Activated CD8-positive, alpha-beta memory T cell treated with anti-CD3 and anti-CD28 coated beads for 36 hours (primary cell): ENCODE measurements around the gene KHK. TPM values are rescaled to one million over a fixed set of nuclear protein-coding genes. Genes with fewer than 3 reads are reported as not detected.

Experiments
- CTCF ChIA-PET: fragments of 350-600 bp; sonication (Branson Sonifier 250); formaldehyde crosslinking; loops from one replicate; lab custom pipeline; 2021; ENCODE audit warnings: antibody characterized with exemption; lab: Charles Lee
- POLR2A ChIA-PET: fragments of 350-600 bp; sonication (Branson Sonifier 250); formaldehyde crosslinking; loops from one replicate; lab custom pipeline; 2021; ENCODE audit warnings: antibody characterized with exemption; lab: Charles Lee
- total RNA-seq, 2 experiments: library from RNA; stranded (reverse); gene quantifications; one replicate each; pipeline ENCODE4 v1.2.3, GENCODE V29; 2021

The KHK gene
- total RNA-seq, 2 experiments from 2014 or later, result 14.1 to 15.2 TPM

GRCh38 chr2:27053321-27053720 is 33.3 kb upstream of the KHK start:
- POLR2A ChIA-PET, result no interaction called here

GRCh38 chr2:27053776-27054175 is 32.8 kb upstream of the KHK start:
- CTCF ChIA-PET, result no interaction called here

More at GRCh38 chr2:27053321-27053720, 33.3 kb upstream of the KHK start:
- CTCF ChIA-PET, result no interaction called here

GRCh38 chr2:27054721-27055120 is 31.9 kb upstream of the KHK start:
- ChIA-PET POLR2A (no interaction called here), CTCF (no interaction called here)

More at GRCh38 chr2:27053776-27054175, 32.8 kb upstream of the KHK start:
- POLR2A ChIA-PET, result no interaction called here

GRCh38 chr2:27057184-27057583 is 29.4 kb upstream of the KHK start:
- CTCF ChIA-PET, result interaction anchor here (0.7 kb wide), 1 partner anchor 163 kb away, joined by 3 read pairs; no protein-coding TSS in a partner anchor
- POLR2A ChIA-PET, result no interaction called here

GRCh38 chr2:27058210-27058609 is 28.4 kb upstream of the KHK start:
- CTCF ChIA-PET, result interaction anchor here (1.0 kb wide), 1 partner anchor 27 kb away, joined by 4 read pairs; no protein-coding TSS in a partner anchor
- POLR2A ChIA-PET, result interaction anchor here (1.3 kb wide), 1 partner anchor 13 kb away, joined by 5 read pairs; the partner anchor contains the start of gene OST4

- ChIA-PET CTCF (no interaction called here), POLR2A (interaction anchor here (1.3 kb wide), 1 partner anchor 12 kb away, joined by 5 read pairs; the partner anchor contains the start of gene OST4)
Observed at GRCh38 chr2:27059141-27059820, 27.3 kb upstream of the KHK start.

GRCh38 chr2:27060323-27060722 is 26.2 kb upstream of the KHK start:
- CTCF ChIA-PET, result no interaction called here
- POLR2A ChIA-PET, result interaction anchor here (0.9 to 1.3 kb wide), 2 partner anchors 9 to 22 kb away, joined by 3 read pairs; partner anchors contain the start of gene AGBL5

GRCh38 chr2:27065128-27065527 is 21.4 kb upstream of the KHK start:
- ChIA-PET POLR2A (no interaction called here), CTCF (interaction anchor here (1.1 kb wide), 1 partner anchor 15 kb away, joined by 3 read pairs; no protein-coding TSS in a partner anchor)

- ChIA-PET CTCF (interaction anchor here (0.6 kb wide), 1 partner anchor 236 kb away, joined by 3 read pairs; no protein-coding TSS in a partner anchor), POLR2A (interaction anchor here (0.6 to 0.7 kb wide), 2 partner anchors 71 to 143 kb away, joined by 3 to 15 read pairs; no protein-coding TSS in a partner anchor)
Observed at GRCh38 chr2:27067385-27067784, 19.2 kb upstream of the KHK start.

GRCh38 chr2:27069436-27069835 is 17.1 kb upstream of the KHK start:
- ChIA-PET CTCF (interaction anchor here (0.7 kb wide), 1 partner anchor 12 kb away, joined by 4 read pairs; no protein-coding TSS in a partner anchor), POLR2A (no interaction called here)

- POLR2A ChIA-PET, result no interaction called here
- CTCF ChIA-PET, result no interaction called here
Observed at GRCh38 chr2:27069961-27070618, 16.5 kb upstream of the KHK start.

- ChIA-PET POLR2A (interaction anchor here (0.5 to 1.5 kb wide), 10 partner anchors 12 to 236 kb away, joined by 3 to 8 read pairs (median 4); partner anchors contain the start of genes AGBL5, ATRAID, KHK and SLC5A6), CTCF (interaction anchor here (0.8 to 2.9 kb wide), 5 partner anchors 11 to 63 kb away, joined by 3 to 17 read pairs (median 3); partner anchors contain the start of genes AGBL5 and PREB)
Observed at GRCh38 chr2:27070653-27071276, 15.8 kb upstream of the KHK start.

- CTCF ChIA-PET, result interaction anchor here (0.6 to 2.9 kb wide), 6 partner anchors 10 to 65 kb away, joined by 3 to 17 read pairs (median 4); partner anchors contain the start of genes AGBL5 and PREB
- POLR2A ChIA-PET, result interaction anchor here (0.5 to 1.5 kb wide), 13 partner anchors 10 to 236 kb away, joined by 3 to 8 read pairs (median 5); partner anchors contain the start of genes AGBL5, ATRAID, KHK and SLC5A6
Observed at GRCh38 chr2:27071277-27071989, 15.1 kb upstream of the KHK start, which contains the start of gene OST4. TSS of gene OST4 (minus strand) at chr2:27071654.

GRCh38 chr2:27071990-27072830 is 14.4 kb upstream of the KHK start:
- POLR2A ChIA-PET, result interaction anchor here (0.5 to 1.5 kb wide), 10 partner anchors 8 to 179 kb away, joined by 3 to 8 read pairs (median 4); partner anchors contain the start of genes AGBL5, ATRAID, KHK and SLC5A6
- CTCF ChIA-PET, result interaction anchor here (0.6 to 3.4 kb wide), 7 partner anchors 9 to 64 kb away, joined by 3 to 17 read pairs (median 5); partner anchors contain the start of genes AGBL5 and PREB

GRCh38 chr2:27072920-27073319 is 13.7 kb upstream of the KHK start:
- ChIA-PET CTCF (interaction anchor here (1.1 to 3.4 kb wide), 3 partner anchors 8 to 22 kb away, joined by 8 to 17 read pairs (median 11); partner anchors contain the start of gene AGBL5), POLR2A (interaction anchor here (0.6 to 0.7 kb wide), 4 partner anchors 8 to 22 kb away, joined by 3 to 4 read pairs (median 3); partner anchors contain the start of gene AGBL5)

GRCh38 chr2:27073782-27074181 is 12.8 kb upstream of the KHK start:
- CTCF ChIA-PET, result interaction anchor here (0.7 to 3.4 kb wide), 3 partner anchors 11 to 270 kb away, joined by 3 to 11 read pairs (median 4); partner anchors contain the start of gene KHK
- POLR2A ChIA-PET, result interaction anchor here (0.6 to 0.7 kb wide), 2 partner anchors 9 to 23 kb away, joined by 4 to 6 read pairs; no protein-coding TSS in a partner anchor
